HL-60 (cell line): ENCODE measurements around the gene CEP20.

Experiments used
- DNase-seq, 2 experiments: peaks; one replicate each; pipeline ENCODE4 v3.0.0-alpha.2; 2010 to 2020; ENCODE audit warnings: low read depth in 1 of 2, low spot score in 1 of 2
- H3K27ac ChIP-seq: fragments of 250-450 bp; sonication (Bioruptor Pico); replicated peaks from 2 replicates; pipeline ENCODE4 v1.5.1; 2020; ENCODE audit warnings: mild to moderate bottlenecking, moderate library complexity
- H3K27me3 ChIP-seq: fragments of 250-450 bp; sonication (Bioruptor Pico); 2 replicates; pipeline ENCODE4 v1.5.1; 2021; ENCODE audit warnings: mild to moderate bottlenecking, moderate library complexity; ENCODE audit not compliant: insufficient read depth, poor library complexity, severe bottlenecking
- H3K4me3 ChIP-seq: replicated peaks from 2 replicates; pipeline ENCODE4 v1.5.1; 2011; ENCODE audit warnings: mild to moderate bottlenecking, control low read depth, low read length; ENCODE audit not compliant: insufficient read depth
- CTCF ChIP-seq: IDR thresholded peaks from one replicate; pipeline ENCODE4 v1.5.1; 2011; ENCODE audit warnings: low read length, control low read depth, inconsistent platforms; ENCODE audit not compliant: insufficient read depth
- GABPA ChIP-seq: IDR thresholded peaks from 2 replicates; pipeline ENCODE4 v1.6.1; 2012; ENCODE audit warnings: low read depth
- POLR2AphosphoS5 ChIP-seq: IDR thresholded peaks from 2 replicates; pipeline ENCODE4 v1.6.1; 2012; ENCODE audit warnings: low read depth
- REST ChIP-seq: IDR thresholded peaks from 2 replicates; pipeline ENCODE4 v1.6.1; 2012; ENCODE audit warnings: low read depth; ENCODE audit not compliant: insufficient replicate concordance
- SPI1 ChIP-seq: IDR thresholded peaks from 2 replicates; pipeline ENCODE4 v1.6.1; 2012; ENCODE audit warnings: low read depth, mild to moderate bottlenecking, borderline replicate concordance

CEP20 gene

GRCh38 chr16:15820837-15821236 is 67.6 kb downstream of the CEP20 start:
- no peak overlapping the region for H3K4me3 ChIP-seq
- no peak for DNase-seq
- no peak for TF ChIP-seq POLR2AphosphoS5
- no peak for TF ChIP-seq GABPA
- TF ChIP-seq SPI1 = no peak
- no peak for TF ChIP-seq REST
- TF ChIP-seq CTCF = no peak
- H3K27me3 ChIP-seq = no peaks in the 10 kb centered on the region
- H3K27ac ChIP-seq = no peak overlapping the region

GRCh38 chr16:15819046-15819445 is 69.4 kb downstream of the CEP20 start:
- DNase-seq = no peak
- TF ChIP-seq CTCF (no peak), POLR2AphosphoS5 (no peak), SPI1 (no peak), REST (no peak), GABPA (no peak)
- no peak overlapping the region for H3K4me3 ChIP-seq
- no peak overlapping the region for H3K27ac ChIP-seq
- no peaks in the 10 kb centered on the region for H3K27me3 ChIP-seq

GRCh38 chr16:15817446-15817845 is 71.0 kb downstream of the CEP20 start:
- Histone ChIP-seq H3K27me3 (no peaks in the 10 kb centered on the region), H3K27ac (no peak overlapping the region), H3K4me3 (no peak overlapping the region)
- no peak for DNase-seq
- no peak for TF ChIP-seq GABPA

GRCh38 chr16:15816228-15816627 is 72.2 kb downstream of the CEP20 start:
- Histone ChIP-seq H3K4me3 (no peak overlapping the region), H3K27ac (no peak overlapping the region), H3K27me3 (no peaks in the 10 kb centered on the region)
- TF ChIP-seq REST = no peak
- TF ChIP-seq CTCF = no peak
- TF ChIP-seq GABPA = no peak
- no peak for TF ChIP-seq SPI1
- no peak for TF ChIP-seq POLR2AphosphoS5
- no peak for DNase-seq
